ENCODE data around the gene MRPL23. TPM values are rescaled to one million over a fixed set of nuclear protein-coding genes. Genes with fewer than 3 reads are reported as not detected.

Gene MRPL23
- total and polyA plus RNA-seq, 2 donors (not counting 3 experiments of a cell fraction or from before 2014, with no cell fraction given), result 72.7 to 222 TPM

DNA sequence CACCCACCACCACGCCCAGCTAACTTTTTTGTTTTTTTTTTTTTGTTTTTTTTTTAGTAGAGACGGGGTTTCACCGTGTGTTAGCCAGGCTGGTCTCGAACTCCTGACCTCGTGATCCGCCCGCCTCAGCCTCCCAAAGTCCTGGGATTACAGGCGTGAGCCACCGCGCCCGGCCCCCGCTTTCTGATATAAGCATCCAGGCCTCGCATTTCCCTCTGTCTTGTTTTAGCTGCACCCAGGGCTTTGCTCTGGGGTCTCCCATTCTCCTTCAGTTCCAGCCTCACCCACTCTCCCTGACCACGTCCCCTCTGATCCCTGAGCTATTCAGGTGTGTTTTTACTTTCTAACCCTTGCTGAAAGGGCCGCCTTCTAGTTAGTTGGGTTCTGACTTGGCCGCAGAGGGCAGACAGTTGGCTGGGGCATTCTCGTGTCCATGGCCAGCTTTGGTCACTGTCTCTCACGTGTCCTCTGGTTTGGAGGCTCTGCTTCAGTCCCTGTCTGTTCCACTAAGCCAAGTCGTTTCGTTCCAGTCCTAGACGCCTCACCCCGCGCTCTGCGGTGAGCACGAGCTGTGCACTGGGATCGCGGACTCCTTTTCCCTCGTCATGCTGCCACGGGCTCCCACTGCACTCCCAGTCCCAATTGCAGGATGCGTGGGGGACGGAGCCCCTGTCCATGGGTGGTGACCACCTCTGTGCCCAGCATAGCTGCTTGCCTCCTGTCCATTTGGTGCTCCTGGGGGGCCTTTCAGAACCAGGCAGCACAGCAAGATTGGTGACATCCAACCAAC is 33.7 kb upstream of the MRPL23 start:
- Histone ChIP-seq H3K9ac (replicated peaks; ENCODE audit: extremely low read depth, insufficient read depth, low read length) (no peak overlapping the region), H3K4me1 (ENCODE audit: control insufficient read depth, extremely low read depth, insufficient read depth, low read length) (peaks cover 5% of the 10 kb centered on the region), H3K27ac (ENCODE audit: insufficient read depth, low read depth, low read length) (no peak overlapping the region), H3K27me3 (ENCODE audit: control insufficient read depth in 2 of 2, insufficient read depth in 2 of 2, low read length in 2 of 2) (no peaks in the 10 kb centered on the region), H3K4me3 (replicated peaks in 1 of 3; ENCODE audit: insufficient read depth in 1 of 3, low read depth in 1 of 3, low read length in 3 of 3) (no peak overlapping the region), H3K36me3 (ENCODE audit: control insufficient read depth in 2 of 2, extremely low read depth in 1 of 2, insufficient read depth in 2 of 2, low read length in 2 of 2) (no peaks in the 10 kb centered on the region), H2AFZ (ENCODE audit: low read depth, low read length) (no peak overlapping the region), H3K9me3 (replicated peaks; ENCODE audit: control insufficient read depth, insufficient read depth, low read length) (no peaks in the 10 kb centered on the region), H3K79me2 (ENCODE audit: control insufficient read depth, insufficient read depth, low read length) (no peaks in the 10 kb centered on the region), H4K20me1 (replicated peaks; ENCODE audit: control insufficient read depth, extremely low read depth, insufficient read depth, low read length) (no peaks in the 10 kb centered on the region), H3K9me1 (replicated peaks; ENCODE audit: control insufficient read depth, extremely low read depth, insufficient read depth, low read length) (no peaks in the 10 kb centered on the region), H3K4me2 (ENCODE audit: insufficient read depth, low read length) (no peak overlapping the region)
- dilution Hi-C loops (cut with MboI; ENCODE audit: extremely low pct_ligation_motif_present, low sequenced_read_pairs), result no loop called here
- intact Hi-C loops (cut with micrococcal nuclease), result no loop called here
- DNase-seq (ENCODE audit: low read depth, low spot score), result no peak
- ChIA-PET CTCF (interaction anchor here (1.4 kb wide), 1 partner anchor 31 kb away, joined by 3 read pairs; no protein-coding TSS in a partner anchor), POLR2A (interaction anchor here (0.6 kb wide), 1 partner anchor 855 kb away, joined by 3 read pairs; no protein-coding TSS in a partner anchor)
- no TSS peak for BruUV-seq (replicated peaks)
- TF ChIP-seq EZH2 (IDR thresholded peaks at IDR 0.05; ENCODE audit: borderline replicate concordance, low read depth, low read length, severe bottlenecking) (no peak), POLR2A (IDR thresholded peaks at IDR 0.05; ENCODE audit: low read depth, low read length) (no peak), POLR2AphosphoS5 (IDR thresholded peaks at IDR 0.05; ENCODE audit: insufficient read depth, low read depth, low read length) (no peak), FOS (IDR thresholded peaks at IDR 0.05; ENCODE audit: borderline replicate concordance, insufficient read depth, low read length) (no peak), MYC (IDR thresholded peaks at IDR 0.05; ENCODE audit: low read depth, low read length) (no peak), JUN (IDR thresholded peaks at IDR 0.05; ENCODE audit: borderline replicate concordance, insufficient read depth, insufficient read length, low read depth) (no peak), GATA2 (IDR thresholded peaks at IDR 0.05; ENCODE audit: insufficient read depth, insufficient read length, low read depth, low read length) (no peak)
- TF ChIP-seq, protein P1, sequence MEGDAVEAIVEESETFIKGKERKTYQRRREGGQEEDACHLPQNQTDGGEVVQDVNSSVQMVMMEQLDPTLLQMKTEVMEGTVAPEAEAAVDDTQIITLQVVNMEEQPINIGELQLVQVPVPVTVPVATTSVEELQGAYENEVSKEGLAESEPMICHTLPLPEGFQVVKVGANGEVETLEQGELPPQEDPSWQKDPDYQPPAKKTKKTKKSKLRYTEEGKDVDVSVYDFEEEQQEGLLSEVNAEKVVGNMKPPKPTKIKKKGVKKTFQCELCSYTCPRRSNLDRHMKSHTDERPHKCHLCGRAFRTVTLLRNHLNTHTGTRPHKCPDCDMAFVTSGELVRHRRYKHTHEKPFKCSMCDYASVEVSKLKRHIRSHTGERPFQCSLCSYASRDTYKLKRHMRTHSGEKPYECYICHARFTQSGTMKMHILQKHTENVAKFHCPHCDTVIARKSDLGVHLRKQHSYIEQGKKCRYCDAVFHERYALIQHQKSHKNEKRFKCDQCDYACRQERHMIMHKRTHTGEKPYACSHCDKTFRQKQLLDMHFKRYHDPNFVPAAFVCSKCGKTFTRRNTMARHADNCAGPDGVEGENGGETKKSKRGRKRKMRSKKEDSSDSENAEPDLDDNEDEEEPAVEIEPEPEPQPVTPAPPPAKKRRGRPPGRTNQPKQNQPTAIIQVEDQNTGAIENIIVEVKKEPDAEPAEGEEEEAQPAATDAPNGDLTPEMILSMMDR (IDR thresholded peaks at IDR 0.05; ENCODE audit: extremely low read depth in 1 of 2, insufficient read depth in 1 of 2, low read depth in 1 of 2, low read length in 2 of 2), result no peak
- TF ChIP-seq, protein P2, sequence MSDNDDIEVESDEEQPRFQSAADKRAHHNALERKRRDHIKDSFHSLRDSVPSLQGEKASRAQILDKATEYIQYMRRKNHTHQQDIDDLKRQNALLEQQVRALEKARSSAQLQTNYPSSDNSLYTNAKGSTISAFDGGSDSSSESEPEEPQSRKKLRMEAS (IDR thresholded peaks at IDR 0.05; ENCODE audit: insufficient read depth, insufficient read length), result no peak
- FAIRE-seq, result no peak
